Neuronal stem cell (in vitro differentiated cells): ENCODE data around the gene MATR3.

Experiments
- DNase-seq: peaks from one replicate; pipeline ENCODE4 v3.0.0-alpha.2; 2013; ENCODE audit warnings: low spot score
- H2AFZ ChIP-seq: one replicate; pipeline ENCODE4 v1.6.1; 2013; ENCODE audit warnings: mild to moderate bottlenecking, low read length, inconsistent platforms
- H2AK5ac ChIP-seq: 2 replicates; pipeline ENCODE4 v1.6.1; 2013; ENCODE audit warnings: low read depth, mild to moderate bottlenecking, inconsistent platforms, low read length, moderate library complexity, mixed read lengths
- H2BK120ac ChIP-seq: 2 replicates; pipeline ENCODE4 v1.6.1; 2013; ENCODE audit warnings: low read depth, mild to moderate bottlenecking, inconsistent platforms, low read length, moderate library complexity, mixed read lengths
- H2BK12ac ChIP-seq: one replicate; pipeline ENCODE4 v1.6.1; 2013; ENCODE audit warnings: low read length, inconsistent platforms
- H2BK15ac ChIP-seq: 2 replicates; pipeline ENCODE4 v1.6.1; 2013; ENCODE audit warnings: mild to moderate bottlenecking, low read length, inconsistent platforms, mixed read lengths
- H2BK5ac ChIP-seq: one replicate; pipeline ENCODE4 v1.6.1; 2013; ENCODE audit warnings: inconsistent platforms, mild to moderate bottlenecking, low read length, moderate library complexity
- H3K14ac ChIP-seq: one replicate; pipeline ENCODE4 v1.6.1; 2013; ENCODE audit warnings: low read length, inconsistent platforms
- H3K18ac ChIP-seq: 2 replicates; pipeline ENCODE4 v1.6.1; 2013; ENCODE audit warnings: low read length, inconsistent platforms
- H3K23ac ChIP-seq: 2 replicates; pipeline ENCODE4 v1.6.1; 2013; ENCODE audit warnings: low read depth, mild to moderate bottlenecking, mixed read lengths, low read length, inconsistent platforms; ENCODE audit not compliant: poor library complexity
- H3K27ac ChIP-seq: replicated peaks from 3 replicates; pipeline ENCODE4 v1.5.1; 2013; ENCODE audit warnings: low read length, inconsistent platforms
- H3K27me3 ChIP-seq, 3 experiments: 2 replicates each; pipeline ENCODE4 v1.6.1; 2013; ENCODE audit warnings: low read length in 3 of 3, mild to moderate bottlenecking in 2 of 3, inconsistent platforms in 1 of 3, low read depth in 1 of 3, mixed read lengths in 1 of 3, moderate library complexity in 1 of 3; ENCODE audit not compliant: control insufficient read depth in 3 of 3, insufficient read depth in 3 of 3
- H3K36me3 ChIP-seq, 2 donors: replicated peaks in 1 of 2; 2 replicates each; pipeline ENCODE4 v1.6.1; 2013; ENCODE audit warnings: low read length in 2 of 2; ENCODE audit not compliant: control insufficient read depth in 2 of 2, insufficient read depth in 2 of 2
- H3K4ac ChIP-seq: 2 replicates; pipeline ENCODE4 v1.6.1; 2013; ENCODE audit warnings: inconsistent platforms, mild to moderate bottlenecking, low read length, moderate library complexity
- H3K4me1 ChIP-seq, 2 donors: 1 replicate in 1 of 2; 2 replicates in 1 of 2; pipeline ENCODE4 v1.6.1; 2013; ENCODE audit warnings: low read length in 2 of 2, low read depth in 1 of 2; ENCODE audit not compliant: control insufficient read depth in 2 of 2, insufficient read depth in 1 of 2
- H3K4me2 ChIP-seq: one replicate; pipeline ENCODE4 v1.6.1; 2013; ENCODE audit warnings: mild to moderate bottlenecking, low read length, inconsistent platforms; ENCODE audit not compliant: insufficient read depth, poor library complexity, severe bottlenecking
- H3K4me3 ChIP-seq, 2 donors: 2 replicates each; pipeline ENCODE4 v1.5.1; 2013; ENCODE audit warnings: low read length in 2 of 2, mild to moderate bottlenecking in 2 of 2, inconsistent platforms in 1 of 2, moderate library complexity in 1 of 2
- H3K79me1 ChIP-seq: one replicate; pipeline ENCODE4 v1.6.1; 2013; ENCODE audit warnings: low read depth, mild to moderate bottlenecking, inconsistent platforms, low read length, moderate library complexity
- H3K9ac ChIP-seq: one replicate; pipeline ENCODE4 v1.6.1; 2013; ENCODE audit warnings: mild to moderate bottlenecking, low read depth, low read length, inconsistent platforms; ENCODE audit not compliant: poor library complexity
- H3K9me3 ChIP-seq, 2 donors: replicated peaks in 1 of 2; 2 replicates each; pipeline versions ENCODE3 to v1.6.1; 2013; ENCODE audit warnings: low read length in 2 of 2, mild to moderate bottlenecking in 2 of 2, inconsistent platforms in 1 of 2, low read depth in 1 of 2, mixed read lengths in 1 of 2, moderate library complexity in 1 of 2; ENCODE audit not compliant: control insufficient read depth in 2 of 2, insufficient read depth in 1 of 2
- H4K8ac ChIP-seq: one replicate; pipeline ENCODE4 v1.6.1; 2013; ENCODE audit warnings: low read depth, mild to moderate bottlenecking, inconsistent platforms, low read length, moderate library complexity
- H4K91ac ChIP-seq: one replicate; pipeline ENCODE4 v1.6.1; 2013; ENCODE audit warnings: low read length, low read depth, mild to moderate bottlenecking, inconsistent platforms; ENCODE audit not compliant: poor library complexity
- WGBS, 2 donors: extraction: QIAGEN DNeasy Blood & Tissue Kit; methylation state at CpG; one replicate each; pipeline ENCODE4 v1.1.7; 2013; ENCODE audit warnings: missing lambda C conversion rate in 2 of 2, mixed read lengths in 1 of 2; ENCODE audit not compliant: insufficient read length in 2 of 2, insufficient replicate concordance in 1 of 2; ENCODE audit errors: extremely low coverage in 2 of 2; 5-methylcytosine and 5-hydroxymethylcytosine counted together

MATR3 gene

GRCh38 chr5:139312075-139312474 lies 18.5 kb downstream of the MATR3 start:
- Histone ChIP-seq H4K91ac (no peak overlapping the region), H3K79me1 (peaks cover 3% of the 10 kb centered on the region), H3K9me3 (peaks cover 0 to 4% of the 10 kb centered on the region in 2 donors), H2BK12ac (no peak overlapping the region), H2AFZ (no peak overlapping the region), H3K4me2 (no peak overlapping the region), H3K27ac (no peak overlapping the region), H2AK5ac (no peak overlapping the region), H3K4me1 (peaks cover 5% of the 10 kb centered on the region in 2 donors), H2BK120ac (no peak overlapping the region), H3K4ac (no peak overlapping the region), H2BK15ac (no peak overlapping the region), H4K8ac (no peak overlapping the region), H3K18ac (no peak overlapping the region), H3K4me3 (no peak overlapping the region), H3K36me3 (peaks cover 15 to 95% of the 10 kb centered on the region in 2 donors), H3K9ac (no peak overlapping the region), H3K27me3 (no peaks in the 10 kb centered on the region), H2BK5ac (no peak overlapping the region), H3K23ac (no peak overlapping the region), H3K14ac (no peak overlapping the region)
- no CpG with 5 or more reads among the region's 9 CpGs for WGBS, 2 donors
- no peak for DNase-seq

DNA sequence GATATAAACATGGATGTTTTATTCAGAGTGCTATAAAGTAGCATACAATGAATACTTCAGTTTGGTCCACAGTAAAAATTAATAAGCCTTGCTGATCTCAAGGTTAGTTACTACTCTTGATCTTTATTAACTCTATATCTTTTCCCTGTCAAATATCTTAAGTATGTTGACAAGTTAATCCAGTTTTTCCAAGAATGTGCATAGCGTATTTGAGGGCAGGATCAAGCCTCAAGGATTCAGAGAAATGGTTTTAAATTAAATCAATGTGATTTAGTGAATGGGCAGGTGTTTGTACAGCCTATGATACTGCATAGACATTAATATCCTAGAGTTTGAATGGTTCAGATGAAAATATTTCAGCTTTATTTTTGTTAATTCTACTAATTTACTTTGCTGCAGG lies 20.7 kb downstream of the MATR3 start:
- Histone ChIP-seq H3K9ac (no peak overlapping the region), H3K4me2 (no peak overlapping the region), H3K4me3 (no peak overlapping the region), H2AK5ac (no peak overlapping the region), H2BK120ac (no peak overlapping the region), H2BK12ac (no peak overlapping the region), H4K91ac (no peak overlapping the region), H3K36me3 (peaks cover 21 to 95% of the 10 kb centered on the region in 2 donors), H2BK15ac (no peak overlapping the region), H2BK5ac (no peak overlapping the region), H3K23ac (no peak overlapping the region), H2AFZ (no peak overlapping the region), H4K8ac (no peak overlapping the region), H3K27ac (no peak overlapping the region), H3K79me1 (peaks cover 4% of the 10 kb centered on the region), H3K27me3 (no peaks in the 10 kb centered on the region), H3K14ac (no peak overlapping the region), H3K9me3 (no peaks in the 10 kb centered on the region), H3K4ac (no peak overlapping the region), H3K4me1 (peaks cover 3 to 5% of the 10 kb centered on the region in 2 donors), H3K18ac (no peak overlapping the region)
- no CpG with 5 or more reads among the region's 1 CpG for WGBS, 2 donors
- no peak for DNase-seq

- Histone ChIP-seq H2AFZ (no peak overlapping the region), H2BK5ac (no peak overlapping the region), H2BK15ac (no peak overlapping the region), H3K27me3 (no peaks in the 10 kb centered on the region), H2AK5ac (no peak overlapping the region), H2BK12ac (no peak overlapping the region), H2BK120ac (no peak overlapping the region), H3K18ac (no peak overlapping the region), H3K4me2 (no peak overlapping the region), H3K4ac (no peak overlapping the region), H3K9ac (no peak overlapping the region), H4K8ac (no peak overlapping the region), H3K79me1 (peaks cover 4% of the 10 kb centered on the region), H3K36me3 (peaks cover 26 to 95% of the 10 kb centered on the region in 2 donors), H3K14ac (no peak overlapping the region), H3K27ac (no peak overlapping the region), H3K4me3 (no peak overlapping the region), H3K4me1 (peaks cover 3 to 5% of the 10 kb centered on the region in 2 donors), H3K23ac (no peak overlapping the region), H3K9me3 (no peaks in the 10 kb centered on the region), H4K91ac (no peak overlapping the region)
- DNase-seq, result no peak
- WGBS, 2 donors, result no CpG with 5 or more reads among the region's 3 CpGs
These were observed 21.6 kb downstream of the MATR3 start for GRCh38 chr5:139315056-139315615.

GRCh38 chr5:139335811-139336210 lies 42.3 kb downstream of the MATR3 start:
- Histone ChIP-seq H2BK5ac (no peak overlapping the region), H3K9ac (no peak overlapping the region), H3K9me3 (no peaks in the 10 kb centered on the region), H3K23ac (no peak overlapping the region), H2BK12ac (no peak overlapping the region), H3K79me1 (peaks cover under 1% of the 10 kb centered on the region), H3K27ac (no peak overlapping the region), H4K91ac (no peak overlapping the region), H3K4me3 (no peak overlapping the region), H3K27me3 (no peaks in the 10 kb centered on the region), H3K4ac (no peak overlapping the region), H2AFZ (no peak overlapping the region), H4K8ac (no peak overlapping the region), H3K36me3 (peaks cover 6 to 34% of the 10 kb centered on the region in 2 donors), H2AK5ac (no peak overlapping the region), H3K14ac (no peak overlapping the region), H3K4me1 (no peaks in the 10 kb centered on the region), H2BK120ac (no peak overlapping the region), H2BK15ac (no peak overlapping the region), H3K4me2 (no peak overlapping the region), H3K18ac (no peak overlapping the region)
- DNase-seq, result no peak
- WGBS, 2 donors, result no CpG with 5 or more reads among the region's 6 CpGs
